HG03432 (cell line): ENCODE results near the gene ZNF165.
"Not testable (repeated sequence)": the region's sequence is repeated elsewhere in the genome, so short reads cannot be mapped to it uniquely, and the experiment has no call there.

ENCODE experiments used
- ATAC-seq: cut with Tn5 transposase; IDR thresholded peaks from one replicate; pipeline ENCODE4 v1.9.1; 2021; ENCODE audit warnings: mild to moderate bottlenecking, moderate library complexity; ENCODE audit not compliant: unreplicated experiment

Gene ZNF165

DNA sequence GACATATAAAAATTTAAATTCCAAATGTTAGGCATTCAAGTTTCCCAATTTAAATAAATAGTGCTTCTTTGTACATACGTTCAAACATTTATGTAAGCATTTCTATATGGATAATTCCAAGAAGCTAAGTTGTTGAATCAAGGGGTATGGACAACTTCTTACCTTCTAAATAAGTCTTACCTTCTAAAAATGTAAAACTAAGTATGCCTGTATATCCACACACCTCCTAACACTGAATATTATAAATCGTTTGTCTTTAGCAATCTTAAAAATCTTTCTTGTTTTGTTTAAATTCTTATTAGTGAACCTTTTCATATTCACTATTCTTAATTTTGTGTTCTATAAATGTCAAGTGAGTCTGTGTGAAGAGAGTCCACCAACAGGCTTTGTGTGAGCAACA is 41.5 kb downstream of the ZNF165 start:
- no peak for ATAC-seq

GRCh38 chr6:28122283-28122682 is 41.9 kb downstream of the ZNF165 start:
- ATAC-seq = not testable (repeated sequence)

DNA sequence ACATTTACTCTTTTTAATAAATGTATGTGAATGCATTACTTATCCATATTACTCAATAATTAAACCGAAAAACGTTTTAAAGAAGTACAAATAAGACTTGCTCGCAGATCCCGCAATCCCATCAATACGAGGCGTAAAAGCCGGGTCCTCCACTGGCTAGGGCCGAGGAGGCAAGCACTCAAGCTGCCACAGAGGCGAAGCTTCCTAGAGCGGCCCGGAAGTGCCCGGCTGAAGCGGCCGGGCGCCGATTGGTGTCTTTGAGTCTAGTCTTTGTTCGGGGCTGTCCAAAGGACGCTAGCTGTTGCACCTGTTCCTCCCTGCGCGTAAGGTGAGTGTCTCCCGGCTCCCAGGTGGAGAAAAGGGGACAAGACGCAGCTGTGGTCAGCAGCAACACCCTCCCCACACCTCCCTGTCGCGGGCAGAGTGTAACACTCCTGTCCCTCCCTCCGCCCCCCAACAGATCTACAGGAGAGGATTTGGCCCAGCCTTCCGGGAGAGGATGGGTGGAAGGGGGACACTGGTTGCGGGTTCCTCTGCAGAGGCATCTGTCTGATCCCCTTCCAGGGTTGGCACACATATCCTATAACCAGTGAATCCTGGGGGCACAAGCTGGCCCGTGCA is 44.1 kb downstream of the ZNF165 start, which contains the start of gene ZSCAN16:
Gene ZSCAN16, plus strand, starts transcription at position 260 of the 621 bp plus-strand sequence. CDS start 835 bp downstream, outside the sequence.
- ATAC-seq = peak; percentile 97

- peak; percentile 14 for ATAC-seq
Measured at GRCh38 chr6:28124971-28125353, 44.6 kb downstream of the ZNF165 start.

DNA sequence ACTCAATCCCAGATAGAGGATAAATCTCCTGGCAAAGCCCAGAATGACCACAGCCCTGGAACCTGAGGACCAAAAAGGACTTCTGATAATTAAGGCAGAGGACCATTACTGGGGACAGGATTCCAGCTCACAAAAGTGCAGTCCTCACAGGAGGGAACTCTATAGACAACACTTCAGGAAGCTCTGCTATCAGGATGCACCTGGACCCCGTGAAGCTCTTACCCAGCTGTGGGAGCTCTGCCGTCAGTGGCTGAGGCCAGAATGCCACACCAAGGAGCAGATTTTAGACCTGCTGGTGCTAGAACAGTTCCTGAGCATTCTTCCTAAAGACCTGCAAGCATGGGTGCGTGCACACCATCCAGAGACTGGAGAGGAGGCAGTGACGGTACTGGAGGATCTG is 45.0 kb downstream of the ZNF165 start:
- ATAC-seq = no peak

- no peak for ATAC-seq
Measured at GRCh38 chr6:28134015-28134414, 53.6 kb downstream of the ZNF165 start.

DNA sequence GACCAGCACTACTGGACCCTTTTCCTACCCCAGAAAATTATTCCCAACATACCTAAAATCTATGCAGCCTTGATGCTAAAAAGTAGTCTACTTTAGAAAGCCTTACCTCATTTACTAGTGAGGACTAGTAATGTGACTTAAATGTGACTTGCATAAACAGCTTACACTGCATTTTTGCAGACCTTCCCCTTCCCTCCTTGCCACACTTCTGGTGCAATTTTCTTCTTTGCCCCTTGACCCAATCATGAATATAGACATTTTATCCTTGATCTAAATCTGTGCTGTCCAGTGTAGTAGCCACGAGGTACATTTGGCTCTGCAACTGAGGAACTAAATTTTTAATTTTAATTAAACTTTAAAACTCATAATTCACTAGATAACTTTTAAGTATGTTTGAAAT is 54.3 kb downstream of the ZNF165 start:
- ATAC-seq = no peak

- ATAC-seq = no peak
Measured at GRCh38 chr6:28135393-28135792, 55.0 kb downstream of the ZNF165 start.

- ATAC-seq = peak; percentile 62
Measured at GRCh38 chr6:28136585-28137504, 56.5 kb downstream of the ZNF165 start.

DNA sequence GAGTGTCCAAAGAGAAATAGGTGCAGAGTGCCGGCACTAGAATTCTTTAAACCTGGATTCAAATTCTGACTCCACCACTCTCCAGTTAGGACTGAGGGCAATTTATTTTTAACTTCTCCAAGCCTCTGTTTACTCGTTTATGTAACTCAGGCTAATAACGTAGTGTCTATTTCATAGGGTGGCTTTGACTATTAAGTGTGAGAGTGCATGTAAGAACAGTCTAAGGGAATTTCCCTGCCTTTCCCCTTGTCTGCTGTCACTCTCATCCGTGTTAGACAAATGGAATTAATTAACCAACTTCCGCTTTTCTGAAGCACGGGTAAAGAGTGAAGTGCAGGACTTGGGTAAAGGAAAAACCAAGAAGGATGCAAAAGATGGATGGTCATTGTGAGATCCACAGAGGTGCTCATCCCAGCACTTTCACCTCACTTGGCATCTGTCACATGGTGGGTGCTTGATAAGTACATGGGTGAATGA is 57.2 kb downstream of the ZNF165 start:
- ATAC-seq = peak; percentile 34
